ENCODE data around the gene SELP. TPM values are rescaled to one million over a fixed set of nuclear protein-coding genes. Genes with fewer than 3 reads are reported as not detected.

Gene SELP
- polyA plus RNA-seq, 1 of the 3 experiments (the other 2 are of a cell fraction): not detected

GRCh38 chr1:169577981-169578738 is 51.8 kb downstream of the SELP start:
- Histone ChIP-seq H3K4me3 (ENCODE audit: low read depth in 2 of 2, low read length in 1 of 2) (no peak overlapping the region), H3K9me2 (no peaks in the 10 kb centered on the region), H3K4me1 (ENCODE audit: control insufficient read depth in 1 of 2, insufficient read depth in 2 of 2, low read depth in 1 of 2, low read length in 1 of 2) (no peaks in the 10 kb centered on the region), H3K27ac (ENCODE audit: low read depth in 2 of 2, low read length in 1 of 2) (no peak overlapping the region), H4K20me1 (ENCODE audit: insufficient read depth) (no peaks in the 10 kb centered on the region), H3K4me2 (no peak overlapping the region), H3K9ac (no peak overlapping the region), H3K36me3 (replicated peaks in 1 of 2; ENCODE audit: control insufficient read depth in 1 of 2, insufficient read depth in 2 of 2, low read length in 1 of 2) (no peaks in the 10 kb centered on the region), H3K79me2 (ENCODE audit: insufficient read depth) (no peaks in the 10 kb centered on the region), H3F3A (replicated peaks; ENCODE audit: insufficient read depth) (no peaks in the 10 kb centered on the region), H3K9me3 (no peaks in the 10 kb centered on the region), H3K27me3 (ENCODE audit: insufficient read depth) (peaks cover 31% of the 10 kb centered on the region; the same call in 1 of the 2 replicates), H2AFZ (ENCODE audit: low read depth) (no peak overlapping the region)
- CTCF ChIA-PET: interaction anchor here (0.7 to 1.9 kb wide), 3 partner anchors 18 to 231 kb away, joined by 3 to 4 read pairs (median 3); no protein-coding TSS in a partner anchor
- POLR2A ChIA-PET: no interaction called here
- no peak for TF ChIP-seq NFIC (IDR thresholded peaks at IDR 0.05; ENCODE audit: borderline replicate concordance)
- TF ChIP-seq JUND (IDR thresholded peaks at IDR 0.05): no peak
- no peak for TF ChIP-seq FOXM1 (IDR thresholded peaks at IDR 0.05; ENCODE audit: low read depth)
- TF ChIP-seq SMC3 (IDR thresholded peaks at IDR 0.05; ENCODE audit: low read depth, low read length): no peak
- TF ChIP-seq SIN3A (IDR thresholded peaks at IDR 0.05; ENCODE audit: borderline replicate concordance, low read depth, low read length): no peak
- TF ChIP-seq MXI1 (IDR thresholded peaks at IDR 0.05; ENCODE audit: low read depth, low read length): no peak
- no peak for TF ChIP-seq EZH2phosphoT487 (IDR thresholded peaks at IDR 0.05; ENCODE audit: borderline replicate concordance, low read depth)
- no peak for TF ChIP-seq CTCF (IDR thresholded peaks at IDR 0.05)
- TF ChIP-seq NRF1 (IDR thresholded peaks at IDR 0.05; ENCODE audit: low read depth, low read length): no peak
- no peak for TF ChIP-seq EP300 (IDR thresholded peaks at IDR 0.05; ENCODE audit: borderline replicate concordance in 1 of 2, low read depth in 1 of 2, low read length in 1 of 2)
- 5% methylated on average over 5 of the region's 5 CpGs for WGBS (ENCODE audit: low lambda C conversion rate)
- no peak for DNase-seq

GRCh38 chr1:169576935-169577331 is 53.0 kb downstream of the SELP start:
- Histone ChIP-seq H3F3A (replicated peaks; ENCODE audit: insufficient read depth) (no peaks in the 10 kb centered on the region), H3K4me2 (no peak overlapping the region), H3K27ac (ENCODE audit: low read depth in 2 of 2, low read length in 1 of 2) (no peak overlapping the region), H3K4me1 (ENCODE audit: control insufficient read depth in 1 of 2, insufficient read depth in 2 of 2, low read depth in 1 of 2, low read length in 1 of 2) (no peaks in the 10 kb centered on the region), H3K4me3 (ENCODE audit: low read depth in 2 of 2, low read length in 1 of 2) (no peak overlapping the region), H3K27me3 (ENCODE audit: insufficient read depth) (peaks cover 28% of the 10 kb centered on the region; the same call in 1 of the 2 replicates), H2AFZ (ENCODE audit: low read depth) (no peak overlapping the region), H3K79me2 (ENCODE audit: insufficient read depth) (no peaks in the 10 kb centered on the region), H3K9ac (no peak overlapping the region), H3K36me3 (replicated peaks in 1 of 2; ENCODE audit: control insufficient read depth in 1 of 2, insufficient read depth in 2 of 2, low read length in 1 of 2) (no peaks in the 10 kb centered on the region), H3K9me3 (no peaks in the 10 kb centered on the region), H3K9me2 (no peaks in the 10 kb centered on the region), H4K20me1 (ENCODE audit: insufficient read depth) (no peaks in the 10 kb centered on the region)
- ChIA-PET POLR2A (no interaction called here), CTCF (interaction anchor here (0.9 to 1.9 kb wide), 3 partner anchors 9 to 233 kb away, joined by 3 to 6 read pairs (median 4); partner anchors contain the start of gene F5)
- no peak for TF ChIP-seq JUND (IDR thresholded peaks at IDR 0.05)
- no peak for TF ChIP-seq POLR2AphosphoS5 (IDR thresholded peaks at IDR 0.05; ENCODE audit: low read depth, low read length)
- TF ChIP-seq REST (IDR thresholded peaks at IDR 0.05; ENCODE audit: low read depth, low read length): no peak
- no peak for TF ChIP-seq USF1 (IDR thresholded peaks at IDR 0.05; ENCODE audit: borderline replicate concordance, low read depth)
- no peak for TF ChIP-seq RCOR1 (IDR thresholded peaks at IDR 0.05; ENCODE audit: low read length)
- TF ChIP-seq MAX (IDR thresholded peaks at IDR 0.05; ENCODE audit: low read depth): no peak
- no peak for TF ChIP-seq MXI1 (IDR thresholded peaks at IDR 0.05; ENCODE audit: low read depth, low read length)
- TF ChIP-seq MEF2A (IDR thresholded peaks at IDR 0.05; ENCODE audit: borderline replicate concordance, low read depth): no peak
- no peak for TF ChIP-seq YY1 (IDR thresholded peaks at IDR 0.05; ENCODE audit: low read depth)
- TF ChIP-seq FOSL2 (IDR thresholded peaks at IDR 0.05; ENCODE audit: borderline replicate concordance, low read depth): no peak
- no peak for TF ChIP-seq USF2 (IDR thresholded peaks at IDR 0.05; ENCODE audit: borderline replicate concordance, low read depth, low read length)
- no peak for TF ChIP-seq ELF1 (IDR thresholded peaks at IDR 0.05)
- 5% methylated on average over 1 of the region's 1 CpG for WGBS (ENCODE audit: low lambda C conversion rate)
- DNase-seq: no peak

All from SK-N-SH (cell line).